Measurements from ENCODE around the gene AMPD3.
A peak's percentile ranks its signal among the peaks of the same experiment; 100 is the strongest.

AMPD3 gene

DNA sequence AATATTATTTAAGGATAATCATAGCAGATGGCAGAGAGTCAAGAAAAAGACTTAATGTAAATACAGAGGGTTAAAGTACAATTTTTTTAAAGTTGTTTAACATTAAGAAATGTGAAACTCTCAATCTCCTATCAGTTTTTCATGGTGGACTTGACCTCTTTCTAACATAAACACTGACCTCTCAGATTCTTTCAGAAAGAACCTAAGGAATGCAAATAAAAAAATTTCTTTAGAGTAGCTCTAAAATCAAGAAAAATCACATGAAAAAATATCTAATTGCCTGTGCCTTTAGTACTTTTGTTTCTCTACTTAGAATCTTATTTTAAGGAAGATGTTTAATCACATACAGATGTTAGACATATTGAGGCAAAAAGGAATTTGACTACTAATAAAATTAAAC, 73.1 kb downstream of the AMPD3 start:
- DNase-seq (ENCODE audit: low read depth in 1 of 2, low spot score in 1 of 2), result no peak

GRCh38 chr11:10529279-10529678, 74.2 kb downstream of the AMPD3 start:
- DNase-seq (ENCODE audit: low read depth in 1 of 2, low spot score in 1 of 2), result no peak

- no peak for DNase-seq (ENCODE audit: low read depth in 1 of 2, low spot score in 1 of 2)
Observed at GRCh38 chr11:10532526-10532925, 77.5 kb downstream of the AMPD3 start.

DNA sequence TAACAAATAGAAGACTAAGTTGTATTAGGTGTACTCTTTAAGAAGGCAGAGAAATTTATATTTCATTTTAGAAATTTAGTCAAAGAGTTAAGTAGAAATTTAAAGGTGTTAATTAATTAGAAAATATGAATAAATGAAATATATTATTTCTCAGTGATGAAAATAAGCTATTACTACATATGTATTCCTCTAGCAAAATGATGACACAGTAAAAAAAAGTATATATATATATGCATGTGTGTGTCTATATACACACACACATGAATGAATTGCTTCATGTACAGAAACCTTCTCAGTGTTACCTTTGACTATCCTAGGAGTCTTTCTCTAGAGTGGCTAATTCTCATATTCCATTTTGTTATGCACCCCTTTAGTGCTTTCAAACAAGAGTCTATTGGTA, 78.3 kb downstream of the AMPD3 start:
- no peak for DNase-seq (ENCODE audit: low read depth in 1 of 2, low spot score in 1 of 2)

GRCh38 chr11:10534316-10534715, 79.3 kb downstream of the AMPD3 start:
- DNase-seq (ENCODE audit: low read depth in 1 of 2, low spot score in 1 of 2), result no peak

DNA sequence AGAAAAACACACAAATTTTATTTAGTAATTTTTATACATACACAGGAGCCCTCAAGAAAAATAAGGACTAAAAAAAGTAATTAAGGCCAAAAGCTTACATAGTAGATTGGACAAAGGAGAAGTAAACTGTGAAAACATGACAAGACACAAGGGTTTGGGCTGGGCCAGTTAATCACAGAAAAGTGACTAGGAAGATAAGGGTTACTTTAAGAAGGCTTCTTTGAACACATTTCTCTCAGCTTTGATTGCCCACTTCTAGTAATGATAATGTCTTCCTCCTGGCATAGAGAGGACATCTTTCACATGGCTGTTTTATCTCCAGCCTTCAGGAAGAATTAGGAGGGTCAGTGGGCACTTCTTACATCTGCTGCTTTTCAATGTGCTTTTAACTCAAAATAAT, 82.5 kb downstream of the AMPD3 start:
- no peak for DNase-seq (ENCODE audit: low read depth in 1 of 2, low spot score in 1 of 2)

GRCh38 chr11:10538924-10539323, 83.9 kb downstream of the AMPD3 start:
- no peak for DNase-seq (ENCODE audit: low read depth in 1 of 2, low spot score in 1 of 2)

DNA sequence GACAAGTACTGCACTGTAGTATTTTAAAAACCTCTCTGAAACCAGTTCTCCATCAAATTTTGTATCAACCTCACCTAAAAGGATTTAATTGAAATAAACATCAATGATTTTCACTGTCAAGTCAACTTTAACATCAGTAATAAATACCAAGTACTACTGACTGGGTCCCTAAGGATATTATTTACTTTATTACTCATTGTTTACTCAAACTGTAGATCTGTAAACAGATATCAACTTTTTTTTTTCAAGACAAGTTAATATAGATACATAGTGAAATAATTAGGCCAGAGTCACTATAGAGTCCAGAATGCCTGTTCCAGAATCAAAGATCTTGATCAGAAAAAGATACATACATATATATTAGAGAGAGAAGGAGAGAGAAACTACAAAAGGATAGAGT, 84.3 kb downstream of the AMPD3 start:
- no peak for DNase-seq (ENCODE audit: low read depth in 1 of 2, low spot score in 1 of 2)

DNA sequence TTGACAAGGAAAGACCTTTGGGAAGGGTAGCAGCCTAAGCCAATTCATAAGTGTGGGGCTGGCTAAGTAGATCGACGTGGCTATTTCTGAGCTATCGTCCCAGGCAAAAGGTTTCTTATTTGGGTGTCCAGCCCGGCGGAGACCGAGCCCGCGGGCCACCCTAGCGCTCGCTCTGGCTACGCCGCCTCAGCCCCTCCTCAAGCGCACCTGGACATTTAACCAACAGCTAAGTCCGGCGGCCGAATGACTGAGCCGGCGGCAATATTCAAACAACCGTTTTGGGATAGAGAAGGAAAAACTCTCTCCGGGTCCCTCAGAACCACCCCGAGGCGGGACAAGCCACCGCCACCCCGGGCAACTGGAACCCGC, 85.5 kb downstream of the AMPD3 start:
- no peak for DNase-seq (ENCODE audit: low read depth in 1 of 2, low spot score in 1 of 2)

GRCh38 chr11:10540915-10541560, 86.0 kb downstream of the AMPD3 start, which contains the start of gene RNF141:
RNF141 (minus strand) TSS chr11:10541187; CDS start chr11:10534158, 7,029 bp downstream.
- DNase-seq (ENCODE audit: low read depth in 1 of 2, low spot score in 1 of 2), result peak; percentile 91 to 93

DNA sequence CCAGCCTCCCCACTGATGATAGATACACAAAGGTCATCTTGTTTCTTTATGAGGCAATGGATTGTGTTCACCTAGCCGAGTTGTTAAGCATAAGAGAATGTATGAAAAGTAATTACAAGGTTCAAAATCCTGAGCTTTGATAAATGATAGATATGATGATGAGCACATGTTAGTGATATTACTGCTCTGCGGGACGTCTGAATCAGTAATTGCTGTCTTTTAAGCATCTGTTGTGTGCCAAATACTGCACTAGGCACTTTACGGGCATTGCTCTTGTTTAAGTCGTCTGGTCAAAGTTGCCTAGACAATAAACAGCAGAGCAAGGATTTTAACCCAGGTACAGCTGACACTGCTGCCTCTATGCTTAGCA, 86.5 kb downstream of the AMPD3 start:
- no peak for DNase-seq (ENCODE audit: low read depth in 1 of 2, low spot score in 1 of 2)

DNA sequence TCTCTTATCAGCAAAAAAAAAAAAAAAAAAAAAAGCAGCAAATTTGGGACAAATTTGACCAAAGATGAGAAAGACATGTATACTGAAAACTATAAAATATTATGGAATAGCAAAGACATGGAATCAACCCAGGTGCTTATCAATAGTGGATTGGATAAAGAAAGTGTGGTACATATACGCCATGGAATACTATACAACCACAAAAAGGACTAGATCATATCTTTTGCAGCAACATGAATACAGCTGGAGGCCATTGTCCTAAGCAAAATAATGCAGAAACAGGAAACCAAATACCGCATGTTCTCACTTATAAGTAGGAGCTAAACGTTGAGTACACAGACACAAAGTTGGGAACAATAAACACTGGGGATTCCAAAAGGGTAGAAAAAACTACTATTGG, 87.7 kb downstream of the AMPD3 start:
- no peak for DNase-seq (ENCODE audit: low read depth in 1 of 2, low spot score in 1 of 2)

- no peak for DNase-seq (ENCODE audit: low read depth in 1 of 2, low spot score in 1 of 2)
Observed at GRCh38 chr11:10543782-10544181, 88.7 kb downstream of the AMPD3 start.

DNA sequence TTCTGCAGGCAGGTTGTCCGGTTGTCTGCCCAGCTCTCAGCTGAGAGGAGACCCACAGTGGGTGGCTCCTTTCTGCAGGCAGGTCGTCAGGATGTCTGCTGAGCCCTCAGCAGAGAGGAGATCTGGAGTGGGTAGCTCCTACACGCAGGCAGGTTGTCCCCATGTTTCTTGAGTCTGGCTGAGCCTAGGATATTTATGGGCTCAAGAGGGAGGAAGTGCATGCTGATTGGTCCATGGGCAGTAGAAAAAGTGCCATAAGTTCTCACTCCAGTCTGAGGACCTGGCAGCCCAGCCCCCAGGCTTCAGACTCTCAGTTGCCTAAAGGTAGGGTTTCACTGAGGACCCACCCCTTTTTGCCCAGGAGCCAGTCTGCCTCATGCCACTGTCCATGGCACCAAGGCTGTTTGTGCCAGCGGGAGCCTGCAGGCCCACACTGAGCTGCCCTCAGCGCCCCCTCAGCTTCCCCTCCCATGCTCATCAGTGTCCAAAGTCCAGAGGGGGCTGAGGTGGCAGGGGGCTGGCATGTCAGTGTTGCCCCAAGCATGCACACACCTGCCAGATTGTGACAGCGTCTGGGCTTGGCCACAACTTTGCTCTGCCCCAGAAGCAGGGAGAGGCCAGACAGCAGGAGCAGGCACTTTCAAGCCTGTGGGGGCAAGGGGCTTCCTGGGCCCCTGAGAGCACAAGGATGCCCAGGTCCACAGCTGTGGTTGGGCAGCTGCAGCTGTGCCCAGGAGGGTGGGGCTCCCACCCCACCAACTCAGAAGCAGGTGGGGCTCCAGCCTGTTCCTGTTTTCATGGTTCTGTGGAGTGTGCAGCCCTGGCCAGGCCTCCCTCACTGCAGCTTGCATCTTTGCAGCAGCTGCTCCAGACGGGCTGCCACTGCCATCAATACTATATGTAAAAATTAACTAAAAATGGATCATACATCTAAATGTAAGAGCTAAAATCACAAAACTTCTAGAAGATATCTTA, 89.7 kb downstream of the AMPD3 start:
- DNase-seq (ENCODE audit: low read depth in 1 of 2, low spot score in 1 of 2), result no peak

DNA sequence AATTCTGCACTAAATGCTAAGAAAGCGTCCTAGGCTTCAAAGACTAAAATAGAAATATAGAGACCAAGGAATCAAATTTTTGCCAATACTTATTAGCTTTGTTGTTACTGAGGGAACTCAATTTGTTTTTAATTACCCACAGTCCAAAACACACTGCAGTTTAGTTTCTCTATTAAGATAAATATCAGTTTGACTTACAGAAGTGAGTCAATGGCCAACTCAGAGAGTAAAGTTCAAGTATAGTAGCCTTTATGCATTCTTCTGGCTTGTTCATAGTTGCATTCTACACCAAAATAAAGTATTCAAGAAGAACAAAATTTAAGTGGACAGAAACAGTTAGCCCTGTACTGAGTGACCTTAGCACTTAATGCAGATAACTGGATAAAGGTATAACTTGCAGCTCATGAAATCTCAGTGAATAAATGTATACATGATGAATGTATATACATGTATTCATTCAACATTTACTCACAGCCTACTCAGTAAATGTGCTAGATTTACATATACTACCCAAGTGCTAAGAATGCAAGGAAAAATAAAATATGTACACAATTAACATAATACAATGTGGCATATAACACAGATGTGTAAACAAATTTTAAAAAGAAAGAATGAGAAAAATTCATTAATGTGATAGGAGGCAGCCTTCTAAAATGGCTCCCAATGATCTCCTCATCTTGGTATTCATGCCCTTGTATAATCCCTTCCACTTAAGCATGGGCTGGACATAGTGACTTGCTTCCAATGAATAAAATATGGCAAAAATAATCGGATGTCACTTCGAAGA, 95.6 kb downstream of the AMPD3 start:
- DNase-seq (ENCODE audit: low read depth in 1 of 2, low spot score in 1 of 2), result no peak

GRCh38 chr11:10551290-10551592, 96.2 kb downstream of the AMPD3 start:
- DNase-seq (ENCODE audit: low read depth in 1 of 2, low spot score in 1 of 2), result no peak

DNA sequence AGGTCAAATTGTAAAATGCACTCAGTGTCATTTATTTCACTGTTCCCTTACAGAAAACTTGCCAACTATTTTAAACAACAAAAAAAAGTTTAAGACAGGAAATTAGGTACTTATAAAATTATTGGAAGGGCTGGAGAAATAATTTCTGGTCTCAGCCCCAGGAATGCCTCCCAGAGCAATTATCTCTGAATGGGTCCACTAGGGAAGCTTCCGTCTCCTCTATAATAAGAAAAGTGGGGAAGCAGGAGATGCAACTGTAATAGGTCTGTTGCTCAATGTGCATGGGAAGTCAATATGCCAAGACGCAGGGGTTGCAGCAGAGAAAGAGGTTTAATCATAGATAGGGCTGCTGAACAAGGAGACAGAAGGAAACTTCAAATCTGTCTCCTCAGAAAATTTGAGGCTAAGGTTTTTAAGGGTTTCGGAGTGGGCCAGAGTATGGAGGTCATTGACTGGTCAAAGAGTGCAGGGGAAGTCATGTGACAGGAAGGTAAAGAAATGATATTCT, 96.8 kb downstream of the AMPD3 start:
- DNase-seq (ENCODE audit: low read depth in 1 of 2, low spot score in 1 of 2), result no peak

DNA sequence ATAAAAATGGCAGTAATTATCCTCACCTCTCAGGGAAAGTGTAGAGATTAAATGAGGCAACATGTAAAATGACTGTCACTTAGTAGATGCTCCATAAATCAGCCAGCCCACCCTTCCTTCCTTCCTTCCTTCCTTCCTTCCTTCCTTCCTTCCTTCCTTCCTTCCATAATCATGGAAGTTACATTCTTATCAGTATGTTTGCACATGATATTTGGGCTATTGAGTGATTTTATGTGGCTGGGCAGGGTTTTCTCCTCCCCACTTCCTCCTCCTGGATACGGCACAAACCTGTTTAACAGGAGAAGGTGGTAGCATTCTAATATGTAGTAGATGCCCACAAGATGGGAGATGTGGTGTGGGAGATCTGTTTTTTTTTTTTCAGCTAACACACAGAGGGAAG, 101.5 kb downstream of the AMPD3 start:
- DNase-seq (ENCODE audit: low read depth in 1 of 2, low spot score in 1 of 2), result no peak

Measured in activated T-helper 1 cell treated with anti-CD3 and anti-CD28 coated beads, Interleukin-2, amount 50 U/mL, for 16 hours (primary cell).